ENCODE data around the gene NRXN3.

Gene NRXN3

GRCh38 chr14:79407572-79407971 lies 1237.4 kb downstream of the NRXN3 start:
- no peak for DNase-seq

GRCh38 chr14:79408696-79409095 lies 1238.5 kb downstream of the NRXN3 start:
- DNase-seq = no peak

GRCh38 chr14:79411403-79412174 lies 1241.4 kb downstream of the NRXN3 start:
- no peak for DNase-seq

- no peak for DNase-seq
Measured at GRCh38 chr14:79412822-79413221, 1242.6 kb downstream of the NRXN3 start.

- DNase-seq = no peak
Measured at GRCh38 chr14:79413734-79414428, 1243.7 kb downstream of the NRXN3 start.

GRCh38 chr14:79415726-79416125 lies 1245.6 kb downstream of the NRXN3 start:
- no peak for DNase-seq

- no peak for DNase-seq
Measured at GRCh38 chr14:79417961-79418360, 1247.8 kb downstream of the NRXN3 start.

GRCh38 chr14:79418649-79419415 lies 1248.7 kb downstream of the NRXN3 start:
- DNase-seq = no peak

- DNase-seq = no peak
Measured at GRCh38 chr14:79419571-79420327, 1249.6 kb downstream of the NRXN3 start.

GRCh38 chr14:79420725-79421124 lies 1250.6 kb downstream of the NRXN3 start:
- no peak for DNase-seq

GRCh38 chr14:79421811-79422210 lies 1251.6 kb downstream of the NRXN3 start:
- no peak for DNase-seq

- no peak for DNase-seq
Measured at GRCh38 chr14:79424462-79424861, 1254.3 kb downstream of the NRXN3 start.

GRCh38 chr14:79426103-79426755 lies 1256.1 kb downstream of the NRXN3 start:
- DNase-seq = no peak

- DNase-seq = no peak
Measured at GRCh38 chr14:79432640-79433039, 1262.5 kb downstream of the NRXN3 start.

- DNase-seq = no peak
Measured at GRCh38 chr14:79436335-79436734, 1266.2 kb downstream of the NRXN3 start.

- no peak for DNase-seq
Measured at GRCh38 chr14:79437951-79438350, 1267.8 kb downstream of the NRXN3 start.

GRCh38 chr14:79438696-79439342 lies 1268.6 kb downstream of the NRXN3 start:
- no peak for DNase-seq

- DNase-seq = no peak
Measured at GRCh38 chr14:79442786-79443185, 1272.6 kb downstream of the NRXN3 start.

- no peak for DNase-seq
Measured at GRCh38 chr14:79443602-79444001, 1273.4 kb downstream of the NRXN3 start.

GRCh38 chr14:79448960-79449359 lies 1278.8 kb downstream of the NRXN3 start:
- no peak for DNase-seq

GRCh38 chr14:79451601-79452000 lies 1281.4 kb downstream of the NRXN3 start:
- no peak for DNase-seq

GRCh38 chr14:79453276-79453675 lies 1283.1 kb downstream of the NRXN3 start:
- no peak for DNase-seq
